ENCODE measurements around the gene PLEKHG2. TPM values are rescaled to one million over a fixed set of nuclear protein-coding genes. Genes with fewer than 3 reads are reported as not detected.

PLEKHG2 gene
- total RNA-seq, 1 donor from 2014 or later = 205 TPM

GRCh38 chr19:39408392-39409207 is 3.9 kb upstream of the PLEKHG2 start:
- H3K4me3 Mint-ChIP-seq (ENCODE audit: unreplicated experiment) = peak overlapping the region; percentile 59
- TF ChIP-seq, protein P1, sequence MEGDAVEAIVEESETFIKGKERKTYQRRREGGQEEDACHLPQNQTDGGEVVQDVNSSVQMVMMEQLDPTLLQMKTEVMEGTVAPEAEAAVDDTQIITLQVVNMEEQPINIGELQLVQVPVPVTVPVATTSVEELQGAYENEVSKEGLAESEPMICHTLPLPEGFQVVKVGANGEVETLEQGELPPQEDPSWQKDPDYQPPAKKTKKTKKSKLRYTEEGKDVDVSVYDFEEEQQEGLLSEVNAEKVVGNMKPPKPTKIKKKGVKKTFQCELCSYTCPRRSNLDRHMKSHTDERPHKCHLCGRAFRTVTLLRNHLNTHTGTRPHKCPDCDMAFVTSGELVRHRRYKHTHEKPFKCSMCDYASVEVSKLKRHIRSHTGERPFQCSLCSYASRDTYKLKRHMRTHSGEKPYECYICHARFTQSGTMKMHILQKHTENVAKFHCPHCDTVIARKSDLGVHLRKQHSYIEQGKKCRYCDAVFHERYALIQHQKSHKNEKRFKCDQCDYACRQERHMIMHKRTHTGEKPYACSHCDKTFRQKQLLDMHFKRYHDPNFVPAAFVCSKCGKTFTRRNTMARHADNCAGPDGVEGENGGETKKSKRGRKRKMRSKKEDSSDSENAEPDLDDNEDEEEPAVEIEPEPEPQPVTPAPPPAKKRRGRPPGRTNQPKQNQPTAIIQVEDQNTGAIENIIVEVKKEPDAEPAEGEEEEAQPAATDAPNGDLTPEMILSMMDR (IDR thresholded peaks at IDR 0.05; ENCODE audit: partially characterized antibody, unreplicated experiment) = no peak
- H3K27me3 Mint-ChIP-seq (ENCODE audit: unreplicated experiment) = peaks cover 15% of the 10 kb centered on the region
- no peak overlapping the region for H3K27ac Mint-ChIP-seq (ENCODE audit: unreplicated experiment)
- H3K4me1 Mint-ChIP-seq (ENCODE audit: low read depth, unreplicated experiment) = peaks cover 18% of the 10 kb centered on the region
- H3K9me3 Mint-ChIP-seq (ENCODE audit: unreplicated experiment) = peaks cover 23% of the 10 kb centered on the region
- no peak for DNase-seq
- no peaks in the 10 kb centered on the region for H3K36me3 Mint-ChIP-seq (ENCODE audit: unreplicated experiment)

DNA sequence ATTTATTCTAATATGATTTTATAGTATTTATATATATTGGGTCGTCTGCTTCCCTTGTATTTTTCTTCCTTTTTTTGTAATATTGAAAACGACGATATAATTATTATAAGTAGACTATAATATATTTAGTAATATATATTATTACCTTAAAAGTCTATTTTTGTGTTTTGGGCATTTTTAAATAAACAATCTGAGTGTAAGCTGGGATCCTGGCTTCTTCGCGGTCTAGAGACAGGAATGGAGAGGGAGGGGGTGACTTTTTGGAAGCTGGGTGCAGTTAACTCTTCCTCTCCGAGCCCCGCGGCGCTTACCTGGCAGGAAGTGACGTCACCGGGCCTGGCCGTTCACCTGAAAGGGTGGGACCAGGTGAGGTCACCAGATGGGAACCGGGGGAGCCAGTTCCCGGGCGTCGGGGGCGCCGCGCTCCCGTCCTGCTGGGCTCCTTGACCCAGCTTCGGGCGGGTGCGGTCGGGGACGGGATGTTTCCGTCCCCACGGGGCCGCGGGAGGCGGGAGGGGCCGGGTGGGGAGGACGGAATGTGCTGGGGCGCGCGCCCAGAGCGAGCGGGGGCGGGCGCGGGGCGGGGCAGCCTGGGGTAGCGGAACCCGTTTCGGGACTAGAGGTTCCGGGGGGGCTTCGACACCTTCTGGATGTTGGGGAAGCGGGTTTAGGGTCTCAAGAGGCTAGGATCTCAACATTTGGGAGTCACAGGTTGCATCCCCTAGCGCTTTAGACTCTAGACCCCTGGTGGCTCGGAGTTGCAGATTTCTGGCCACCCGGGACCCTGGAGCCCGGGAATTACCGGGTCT is 3.1 kb upstream of the PLEKHG2 start:
- H3K27ac Mint-ChIP-seq (ENCODE audit: unreplicated experiment) = no peak overlapping the region
- H3K9me3 Mint-ChIP-seq (ENCODE audit: unreplicated experiment) = peaks cover 27% of the 10 kb centered on the region
- H3K4me3 Mint-ChIP-seq (ENCODE audit: unreplicated experiment) = peak overlapping the region; percentile 81
- TF ChIP-seq, protein P1 (IDR thresholded peaks at IDR 0.05; ENCODE audit: partially characterized antibody, unreplicated experiment) = no peak
- no peaks in the 10 kb centered on the region for H3K36me3 Mint-ChIP-seq (ENCODE audit: unreplicated experiment)
- H3K4me1 Mint-ChIP-seq (ENCODE audit: low read depth, unreplicated experiment) = peaks cover 19% of the 10 kb centered on the region
- H3K27me3 Mint-ChIP-seq (ENCODE audit: unreplicated experiment) = peaks cover 22% of the 10 kb centered on the region
- peak; percentile 29 for DNase-seq

DNA sequence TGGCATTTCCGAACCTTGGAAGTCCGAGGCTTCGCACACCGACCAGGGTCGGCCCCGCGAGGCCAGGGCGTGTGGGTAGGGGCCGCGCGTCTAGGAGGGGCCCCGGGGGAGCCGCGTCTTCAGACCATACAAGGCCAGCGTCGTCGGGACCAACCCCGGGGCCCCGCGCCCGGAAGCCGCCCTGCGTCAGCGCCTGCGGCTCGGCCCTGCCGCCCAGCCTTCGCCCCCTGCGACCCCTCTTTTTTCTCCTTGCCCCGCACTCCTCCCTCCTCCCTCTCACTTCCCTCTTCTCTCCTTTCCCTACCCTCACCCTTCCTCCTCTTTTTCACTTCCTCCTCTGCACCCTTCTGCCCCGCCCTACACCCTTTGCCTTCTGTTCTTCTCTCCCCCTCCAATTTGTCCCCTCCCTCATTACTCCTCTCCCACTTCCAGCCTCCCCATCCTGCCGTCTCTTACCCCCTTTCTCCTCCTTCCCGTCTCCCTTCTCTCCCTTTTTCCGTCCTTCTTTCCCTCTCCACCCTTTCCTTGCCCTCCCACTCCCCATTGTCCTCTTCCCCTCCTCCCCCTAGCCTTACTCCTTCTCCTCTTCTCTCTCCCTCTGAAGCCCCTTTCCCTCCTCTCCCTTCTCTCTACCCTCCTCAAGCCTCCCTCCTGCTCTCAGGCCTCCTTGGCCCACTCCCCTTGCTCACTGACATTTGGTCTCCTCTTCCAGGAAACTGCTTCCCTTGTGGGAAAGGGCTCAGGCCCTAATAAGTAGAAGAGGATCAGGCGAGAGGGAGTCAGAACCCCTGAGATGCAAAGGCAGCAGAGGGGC is 2.2 kb upstream of the PLEKHG2 start:
- Mint-ChIP-seq H3K4me3 (ENCODE audit: unreplicated experiment) (peak overlapping the region; percentile 69), H3K27me3 (ENCODE audit: unreplicated experiment) (peaks cover 23% of the 10 kb centered on the region), H3K27ac (ENCODE audit: unreplicated experiment) (peak overlapping the region; percentile 90), H3K4me1 (ENCODE audit: low read depth, unreplicated experiment) (peaks cover 22% of the 10 kb centered on the region), H3K36me3 (ENCODE audit: unreplicated experiment) (no peaks in the 10 kb centered on the region), H3K9me3 (ENCODE audit: unreplicated experiment) (peaks cover 28% of the 10 kb centered on the region)
- DNase-seq = peak; percentile 56
- TF ChIP-seq, protein P1 (IDR thresholded peaks at IDR 0.05; ENCODE audit: partially characterized antibody, unreplicated experiment) = no peak

DNA sequence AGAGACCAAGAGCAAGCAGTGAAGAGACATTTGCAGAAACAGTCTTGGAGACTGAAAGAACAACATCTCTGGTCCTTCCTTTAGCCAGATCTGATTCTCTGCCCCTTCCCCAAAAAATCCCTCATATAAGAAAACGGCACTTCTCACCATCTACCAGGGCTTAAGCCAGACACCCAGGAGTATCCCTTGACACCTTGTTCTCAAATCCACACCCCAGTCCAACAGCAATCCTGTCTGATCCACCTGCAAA is 1.7 kb upstream of the PLEKHG2 start:
- Mint-ChIP-seq H3K9me3 (ENCODE audit: unreplicated experiment) (peaks cover 28% of the 10 kb centered on the region), H3K4me1 (ENCODE audit: low read depth, unreplicated experiment) (peaks cover 23% of the 10 kb centered on the region)

More for the DNA sequence above, 1.7 kb upstream of the PLEKHG2 start:
- Mint-ChIP-seq H3K27ac (ENCODE audit: unreplicated experiment) (peak overlapping the region; percentile 90), H3K4me3 (ENCODE audit: unreplicated experiment) (peak overlapping the region; percentile 28), H3K27me3 (ENCODE audit: unreplicated experiment) (peaks cover 23% of the 10 kb centered on the region), H3K36me3 (ENCODE audit: unreplicated experiment) (no peaks in the 10 kb centered on the region)
- TF ChIP-seq, protein P1 (IDR thresholded peaks at IDR 0.05; ENCODE audit: partially characterized antibody, unreplicated experiment) = no peak
- DNase-seq = no peak
